Measurements from ENCODE around the gene SDR39U1. TPM values are rescaled to one million over a fixed set of nuclear protein-coding genes. Genes with fewer than 3 reads are reported as not detected.

SDR39U1 gene
- total and polyA plus RNA-seq, 10 of the 15 experiments (the other 5 are each of a cell fraction or from before 2014, with no cell fraction given) = 14.0 to 89.3 (median 42.2) TPM

DNA sequence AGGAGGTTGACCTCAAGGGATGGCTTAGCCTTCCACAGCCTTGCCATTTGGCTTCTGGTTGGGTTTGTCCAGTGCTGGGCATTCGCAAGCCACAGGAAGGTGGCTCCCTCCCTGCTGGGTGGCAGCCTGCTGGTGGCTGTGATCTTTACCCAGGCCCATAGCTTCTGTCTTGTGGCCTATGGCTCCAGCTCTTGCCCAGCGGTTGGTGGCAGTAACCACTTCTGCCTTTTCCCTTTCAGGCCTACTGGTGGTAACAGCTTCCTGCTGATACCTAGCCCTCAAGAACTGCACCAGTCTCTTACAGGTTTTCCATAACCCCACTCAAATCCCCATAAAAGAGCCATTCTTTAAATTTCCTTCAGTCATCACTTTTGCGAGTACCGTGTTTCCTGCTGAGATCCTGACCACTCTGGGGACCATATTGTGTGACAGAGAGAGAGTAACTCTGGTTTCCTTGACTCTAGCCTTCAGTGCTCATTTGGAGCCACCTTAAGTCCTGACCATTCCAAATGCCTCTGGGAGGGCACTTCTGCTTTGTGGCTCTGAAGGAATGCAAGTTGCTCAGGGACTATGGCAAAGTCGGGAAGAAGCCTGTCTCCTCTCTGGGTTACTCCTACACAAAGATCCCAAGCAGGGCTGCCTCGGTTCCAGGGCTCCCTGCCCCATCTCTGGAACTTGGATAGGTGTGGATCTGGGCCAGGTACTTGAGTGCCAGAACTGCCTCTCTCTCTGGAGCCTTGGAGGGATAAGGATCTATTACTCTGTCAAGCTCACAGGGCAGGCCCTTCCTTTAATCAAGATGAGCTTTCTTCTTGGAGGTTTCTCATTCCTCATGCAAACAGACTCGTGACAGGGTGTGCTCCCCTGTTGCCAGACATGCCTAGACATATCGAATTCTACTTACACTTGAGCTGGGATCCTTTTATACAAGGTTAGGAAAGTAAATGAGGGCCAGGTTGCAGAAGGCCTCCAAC, 46.7 kb downstream of the SDR39U1 start (continued):
- no peak for TF ChIP-seq STAT3 (IDR thresholded peaks at IDR 0.05; ENCODE audit: low read depth, low read length)
- no peak for TF ChIP-seq NR2C2 (IDR thresholded peaks at IDR 0.05; ENCODE audit: borderline replicate concordance, control insufficient read depth, insufficient read length, low read depth)
- TF ChIP-seq, protein P1, sequence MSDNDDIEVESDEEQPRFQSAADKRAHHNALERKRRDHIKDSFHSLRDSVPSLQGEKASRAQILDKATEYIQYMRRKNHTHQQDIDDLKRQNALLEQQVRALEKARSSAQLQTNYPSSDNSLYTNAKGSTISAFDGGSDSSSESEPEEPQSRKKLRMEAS (IDR thresholded peaks at IDR 0.05; ENCODE audit: low read depth, low read length) = no peak
- TF ChIP-seq, protein P2, sequence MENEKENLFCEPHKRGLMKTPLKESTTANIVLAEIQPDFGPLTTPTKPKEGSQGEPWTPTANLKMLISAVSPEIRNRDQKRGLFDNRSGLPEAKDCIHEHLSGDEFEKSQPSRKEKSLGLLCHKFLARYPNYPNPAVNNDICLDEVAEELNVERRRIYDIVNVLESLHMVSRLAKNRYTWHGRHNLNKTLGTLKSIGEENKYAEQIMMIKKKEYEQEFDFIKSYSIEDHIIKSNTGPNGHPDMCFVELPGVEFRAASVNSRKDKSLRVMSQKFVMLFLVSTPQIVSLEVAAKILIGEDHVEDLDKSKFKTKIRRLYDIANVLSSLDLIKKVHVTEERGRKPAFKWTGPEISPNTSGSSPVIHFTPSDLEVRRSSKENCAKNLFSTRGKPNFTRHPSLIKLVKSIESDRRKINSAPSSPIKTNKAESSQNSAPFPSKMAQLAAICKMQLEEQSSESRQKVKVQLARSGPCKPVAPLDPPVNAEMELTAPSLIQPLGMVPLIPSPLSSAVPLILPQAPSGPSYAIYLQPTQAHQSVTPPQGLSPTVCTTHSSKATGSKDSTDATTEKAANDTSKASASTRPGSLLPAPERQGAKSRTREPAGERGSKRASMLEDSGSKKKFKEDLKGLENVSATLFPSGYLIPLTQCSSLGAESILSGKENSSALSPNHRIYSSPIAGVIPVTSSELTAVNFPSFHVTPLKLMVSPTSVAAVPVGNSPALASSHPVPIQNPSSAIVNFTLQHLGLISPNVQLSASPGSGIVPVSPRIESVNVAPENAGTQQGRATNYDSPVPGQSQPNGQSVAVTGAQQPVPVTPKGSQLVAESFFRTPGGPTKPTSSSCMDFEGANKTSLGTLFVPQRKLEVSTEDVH (IDR thresholded peaks at IDR 0.05; ENCODE audit: low read depth, partially characterized antibody) = no peak

DNA sequence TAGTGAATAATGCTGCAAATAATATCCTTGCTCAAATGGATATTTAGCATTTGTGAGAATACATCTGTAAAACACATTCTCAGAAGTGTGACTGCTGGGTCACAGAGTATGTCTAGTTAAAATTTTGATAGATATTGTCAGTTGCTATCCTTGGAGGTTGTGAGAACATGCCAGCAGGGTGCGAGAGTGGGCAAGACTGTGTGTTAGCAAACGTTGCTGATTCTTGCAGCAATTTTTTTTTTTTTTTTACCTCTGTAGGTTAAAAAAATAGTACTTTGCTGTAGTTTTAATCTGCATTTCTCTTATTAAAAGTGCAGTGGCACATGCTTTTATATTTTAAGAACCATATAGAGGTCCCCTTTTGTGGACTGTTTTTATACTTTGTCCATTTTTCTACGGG, 48.3 kb downstream of the SDR39U1 start:
- Histone ChIP-seq H3K4me1 (ENCODE audit: control insufficient read depth, insufficient read depth, low read length) (no peaks in the 10 kb centered on the region), H3K9me3 (replicated peaks; ENCODE audit: control insufficient read depth, insufficient read depth, low read length) (no peaks in the 10 kb centered on the region), H3K79me2 (ENCODE audit: control insufficient read depth, insufficient read depth, low read length) (no peaks in the 10 kb centered on the region), H2AFZ (ENCODE audit: control insufficient read depth, low read depth, low read length) (no peak overlapping the region), H3K4me3 (no peak overlapping the region), H3K9ac (ENCODE audit: control insufficient read depth, insufficient read depth, low read length) (no peak overlapping the region), H4K20me1 (ENCODE audit: control insufficient read depth, insufficient read depth) (no peaks in the 10 kb centered on the region), H3K4me2 (ENCODE audit: control insufficient read depth, insufficient read depth) (no peak overlapping the region), H3K27ac (ENCODE audit: control insufficient read depth, insufficient read depth) (no peak overlapping the region), H3K36me3 (ENCODE audit: control insufficient read depth in 2 of 2, insufficient read depth in 2 of 2, low read length in 1 of 2) (no peaks in the 10 kb centered on the region), H3K27me3 (replicated peaks in 1 of 2; ENCODE audit: control insufficient read depth in 2 of 2, insufficient read depth in 2 of 2, low read length in 1 of 2) (peaks cover 2% of the 10 kb centered on the region in 2 experiments; a peak in 2 of 4 replicates)
- whole genome bisulfite sequencing (ENCODE audit: insufficient coverage, insufficient replicate concordance, low lambda C conversion rate, missing lambda C conversion rate) = 15% methylated on average over 3 of the region's 3 CpGs
- ChIA-PET CTCF (no interaction called here), POLR2A (no interaction called here), RAD21 (ENCODE audit: unreplicated experiment) (no interaction called here), SMC1A (ENCODE audit: uncharacterized antibody, unreplicated experiment) (no interaction called here)
- no peak for FAIRE-seq
- BruUV-seq (replicated peaks) = no TSS peak
- no peak for DNase-seq (ENCODE audit: low read depth, low spot score)
- intact Hi-C loops (cut with micrococcal nuclease; ENCODE audit: unreplicated experiment) = no loop called here
- ATAC-seq = no peak
- in situ Hi-C loops (cut with MboI) = no loop called here
- TF ChIP-seq CBFB (IDR thresholded peaks at IDR 0.05; ENCODE audit: low read depth) = no peak
- TF ChIP-seq, protein P3, sequence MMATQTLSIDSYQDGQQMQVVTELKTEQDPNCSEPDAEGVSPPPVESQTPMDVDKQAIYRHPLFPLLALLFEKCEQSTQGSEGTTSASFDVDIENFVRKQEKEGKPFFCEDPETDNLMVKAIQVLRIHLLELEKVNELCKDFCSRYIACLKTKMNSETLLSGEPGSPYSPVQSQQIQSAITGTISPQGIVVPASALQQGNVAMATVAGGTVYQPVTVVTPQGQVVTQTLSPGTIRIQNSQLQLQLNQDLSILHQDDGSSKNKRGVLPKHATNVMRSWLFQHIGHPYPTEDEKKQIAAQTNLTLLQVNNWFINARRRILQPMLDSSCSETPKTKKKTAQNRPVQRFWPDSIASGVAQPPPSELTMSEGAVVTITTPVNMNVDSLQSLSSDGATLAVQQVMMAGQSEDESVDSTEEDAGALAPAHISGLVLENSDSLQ (IDR thresholded peaks at IDR 0.05) = no peak
- TF ChIP-seq KDM1A (IDR thresholded peaks at IDR 0.05; ENCODE audit: borderline replicate concordance) = no peak
- TF ChIP-seq NFIC (IDR thresholded peaks at IDR 0.05; ENCODE audit: low read depth, low read length) = no peak
- TF ChIP-seq, protein P4, sequence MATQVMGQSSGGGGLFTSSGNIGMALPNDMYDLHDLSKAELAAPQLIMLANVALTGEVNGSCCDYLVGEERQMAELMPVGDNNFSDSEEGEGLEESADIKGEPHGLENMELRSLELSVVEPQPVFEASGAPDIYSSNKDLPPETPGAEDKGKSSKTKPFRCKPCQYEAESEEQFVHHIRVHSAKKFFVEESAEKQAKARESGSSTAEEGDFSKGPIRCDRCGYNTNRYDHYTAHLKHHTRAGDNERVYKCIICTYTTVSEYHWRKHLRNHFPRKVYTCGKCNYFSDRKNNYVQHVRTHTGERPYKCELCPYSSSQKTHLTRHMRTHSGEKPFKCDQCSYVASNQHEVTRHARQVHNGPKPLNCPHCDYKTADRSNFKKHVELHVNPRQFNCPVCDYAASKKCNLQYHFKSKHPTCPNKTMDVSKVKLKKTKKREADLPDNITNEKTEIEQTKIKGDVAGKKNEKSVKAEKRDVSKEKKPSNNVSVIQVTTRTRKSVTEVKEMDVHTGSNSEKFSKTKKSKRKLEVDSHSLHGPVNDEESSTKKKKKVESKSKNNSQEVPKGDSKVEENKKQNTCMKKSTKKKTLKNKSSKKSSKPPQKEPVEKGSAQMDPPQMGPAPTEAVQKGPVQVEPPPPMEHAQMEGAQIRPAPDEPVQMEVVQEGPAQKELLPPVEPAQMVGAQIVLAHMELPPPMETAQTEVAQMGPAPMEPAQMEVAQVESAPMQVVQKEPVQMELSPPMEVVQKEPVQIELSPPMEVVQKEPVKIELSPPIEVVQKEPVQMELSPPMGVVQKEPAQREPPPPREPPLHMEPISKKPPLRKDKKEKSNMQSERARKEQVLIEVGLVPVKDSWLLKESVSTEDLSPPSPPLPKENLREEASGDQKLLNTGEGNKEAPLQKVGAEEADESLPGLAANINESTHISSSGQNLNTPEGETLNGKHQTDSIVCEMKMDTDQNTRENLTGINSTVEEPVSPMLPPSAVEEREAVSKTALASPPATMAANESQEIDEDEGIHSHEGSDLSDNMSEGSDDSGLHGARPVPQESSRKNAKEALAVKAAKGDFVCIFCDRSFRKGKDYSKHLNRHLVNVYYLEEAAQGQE (IDR thresholded peaks at IDR 0.05; ENCODE audit: low read depth, low read length) = no peak
- no peak for TF ChIP-seq NFYB (IDR thresholded peaks at IDR 0.05; ENCODE audit: insufficient read depth, low read depth, low read length)
- TF ChIP-seq ZNF207 (IDR thresholded peaks at IDR 0.05; ENCODE audit: borderline replicate concordance) = no peak
- TF ChIP-seq ASH2L (IDR thresholded peaks at IDR 0.05; ENCODE audit: borderline replicate concordance, low read depth) = no peak
